Suppressor macrophage (primary cell): Measurements from ENCODE around the gene RNF149.

Source experiments
- DNase-seq, 4 experiments: peaks; one replicate each; pipeline ENCODE4 v3.0.0-alpha.2; 2020 to 2022

RNF149 gene

DNA sequence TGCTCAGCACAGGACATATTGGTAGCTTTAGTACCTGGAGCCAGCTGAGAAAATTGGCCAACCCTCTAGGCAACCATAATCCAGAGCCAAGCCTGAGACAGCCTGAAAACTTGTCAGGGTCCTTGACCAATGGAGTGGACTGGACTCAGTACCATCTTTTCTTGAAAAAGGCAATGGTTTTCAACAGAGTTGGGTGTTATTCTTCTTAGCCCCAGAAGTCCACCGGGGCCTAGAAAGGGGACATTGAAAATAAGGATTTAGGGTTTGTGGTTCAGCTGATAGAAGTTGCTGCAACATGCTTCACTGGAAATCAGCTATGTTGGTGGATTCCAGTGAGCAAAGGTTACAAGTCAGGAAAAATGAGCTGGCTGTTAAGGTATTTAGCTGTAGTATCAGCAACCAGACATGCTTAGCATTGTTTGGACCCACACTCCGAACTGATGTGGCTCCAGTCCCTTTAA is 77.9 kb downstream of the RNF149 start:
- DNase-seq, result no peak
